Panc1 (cell line): ENCODE results near the gene GATA6. TPM values are rescaled to one million over a fixed set of nuclear protein-coding genes. Genes with fewer than 3 reads are reported as not detected.

ENCODE experiments used
- ATAC-seq: fragments of 200-7000 bp; cut with Tn5 transposase; 2 replicates; pipeline ENCODE4 v1.9.1; 2020; ENCODE audit warnings: mild to moderate bottlenecking, moderate library complexity
- BruUV-seq: library from RNA; stranded (reverse); fragments of 400-500 nt; replicated peaks from 2 replicates; lab custom pipeline; 2021; lab: Mats Ljungman, UMichigan
- CTCF ChIA-PET: fragments of 300-600 bp; sonication (Branson Sonifier 250); formaldehyde crosslinking; loops from one replicate; lab custom pipeline; 2022; ENCODE audit warnings: antibody characterized with exemption; lab: Charles Lee
- POLR2A ChIA-PET: fragments of 300-600 bp; sonication (Branson Sonifier 250); formaldehyde crosslinking; loops from one replicate; lab custom pipeline; 2022; ENCODE audit warnings: antibody characterized with exemption; lab: Charles Lee
- DNase-seq: peaks from one replicate; pipeline ENCODE4 v3.0.0-alpha.2; 2010; ENCODE audit warnings: low read depth, low spot score
- H3K27ac ChIP-seq: 2 replicates; pipeline ENCODE4 v1.5.1; 2011; ENCODE audit warnings: mild to moderate bottlenecking, low read length, inconsistent platforms
- H3K27me3 ChIP-seq: fragments of 200-500 bp; sonication (Bioruptor generic); 2 replicates; pipeline ENCODE4 v1.6.0; 2014; ENCODE audit warnings: low read length, inconsistent platforms; ENCODE audit not compliant: control insufficient read depth, insufficient read depth
- H3K36me3 ChIP-seq: fragments of 200-500 bp; sonication (Bioruptor generic); 2 replicates; pipeline ENCODE4 v1.5.1; 2014; ENCODE audit warnings: inconsistent platforms, mild to moderate bottlenecking, low read length, moderate library complexity; ENCODE audit not compliant: control insufficient read depth, insufficient read depth
- H3K4me1 ChIP-seq: 2 replicates; pipeline ENCODE4 v1.5.1; 2011; ENCODE audit warnings: inconsistent platforms, mild to moderate bottlenecking, low read length, moderate library complexity; ENCODE audit not compliant: control insufficient read depth, insufficient read depth
- H3K4me3 ChIP-seq, 2 experiments: 2 replicates each; pipeline ENCODE4 v1.5.1; 2011 to 2012; ENCODE audit warnings: low read depth in 2 of 2, low read length in 2 of 2, mild to moderate bottlenecking in 2 of 2, inconsistent platforms in 1 of 2, moderate library complexity in 1 of 2
- H3K9me3 ChIP-seq: fragments of 200-500 bp; sonication (Bioruptor generic); 2 replicates; pipeline ENCODE4 v1.5.1; 2014; ENCODE audit warnings: low read depth, mild to moderate bottlenecking, inconsistent platforms, low read length, moderate library complexity; ENCODE audit not compliant: control insufficient read depth, insufficient read depth
- POLR2AphosphoS5 ChIP-seq: IDR thresholded peaks from 2 replicates; pipeline ENCODE4 v1.6.1; 2012; ENCODE audit warnings: mild to moderate bottlenecking, low read depth, low read length, moderate library complexity
- SIN3A ChIP-seq: IDR thresholded peaks from 2 replicates; pipeline ENCODE4 v1.6.1; 2012; ENCODE audit warnings: low read depth, mild to moderate bottlenecking, low read length, moderate library complexity, borderline replicate concordance; ENCODE audit not compliant: insufficient read depth
- TCF7L2 ChIP-seq: IDR thresholded peaks from 2 replicates; pipeline ENCODE4 v1.6.1; 2011; ENCODE audit warnings: mild to moderate bottlenecking, low read depth, low read length, inconsistent platforms
- in situ Hi-C: cut with HindIII; loops from 2 replicates; pipeline ENCODE4 v1.10.0; 2016; ENCODE audit warnings: low sequenced_read_pairs, low pct_unique_long_range_greater_than_20kb
- intact Hi-C: fragments of 100-400 bp; cut with micrococcal nuclease; formaldehyde crosslinking; loops from one replicate; pipeline ENCODE4 v1.10.0; 2022; ENCODE audit not compliant: unreplicated experiment
- total RNA-seq: library from RNA; stranded (reverse); gene quantifications from one replicate; pipeline ENCODE4 v1.2.1, GENCODE V29; 2021; ENCODE audit not compliant: unreplicated experiment
- TF ChIP-seq, protein P1 (sequence below): fragments of 450-650 bp; IDR thresholded peaks from 2 replicates; pipeline ENCODE4 v1.5.1; 2017; ENCODE audit warnings: mild to moderate bottlenecking
- TF ChIP-seq, protein P2 (sequence below), 2 experiments: IDR thresholded peaks; 2 replicates each; pipeline ENCODE4 v1.6.1; 2011 to 2012; ENCODE audit warnings: low read depth in 2 of 2, control low read depth in 1 of 2, low read length in 1 of 2, mild to moderate bottlenecking in 1 of 2, moderate library complexity in 1 of 2; ENCODE audit not compliant: insufficient read depth in 1 of 2

GATA6 gene
- total RNA-seq, 1 experiment from 2014 or later = 0.51 TPM

DNA sequence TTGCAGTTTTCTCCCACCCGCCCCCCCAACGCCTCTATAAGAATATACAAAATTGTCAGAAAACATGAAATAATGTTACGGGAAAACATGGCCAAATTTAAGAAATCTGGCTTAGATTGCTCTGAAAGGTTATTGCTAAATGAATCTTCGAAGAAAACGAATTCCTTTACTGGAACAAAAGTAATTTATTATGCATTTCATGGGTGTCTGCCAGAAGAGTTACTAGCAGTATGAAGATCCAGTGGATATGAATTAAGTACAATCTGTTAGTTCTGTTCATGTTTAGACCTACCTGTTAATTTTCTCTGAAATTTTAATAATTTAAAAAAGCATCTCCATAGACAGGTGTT is 21.9 kb downstream of the GATA6 start:
- DNase-seq = no peak
- CTCF ChIA-PET = no interaction called here
- no peak for TF ChIP-seq SIN3A
- no peak for TF ChIP-seq POLR2AphosphoS5
- TF ChIP-seq, protein P1, sequence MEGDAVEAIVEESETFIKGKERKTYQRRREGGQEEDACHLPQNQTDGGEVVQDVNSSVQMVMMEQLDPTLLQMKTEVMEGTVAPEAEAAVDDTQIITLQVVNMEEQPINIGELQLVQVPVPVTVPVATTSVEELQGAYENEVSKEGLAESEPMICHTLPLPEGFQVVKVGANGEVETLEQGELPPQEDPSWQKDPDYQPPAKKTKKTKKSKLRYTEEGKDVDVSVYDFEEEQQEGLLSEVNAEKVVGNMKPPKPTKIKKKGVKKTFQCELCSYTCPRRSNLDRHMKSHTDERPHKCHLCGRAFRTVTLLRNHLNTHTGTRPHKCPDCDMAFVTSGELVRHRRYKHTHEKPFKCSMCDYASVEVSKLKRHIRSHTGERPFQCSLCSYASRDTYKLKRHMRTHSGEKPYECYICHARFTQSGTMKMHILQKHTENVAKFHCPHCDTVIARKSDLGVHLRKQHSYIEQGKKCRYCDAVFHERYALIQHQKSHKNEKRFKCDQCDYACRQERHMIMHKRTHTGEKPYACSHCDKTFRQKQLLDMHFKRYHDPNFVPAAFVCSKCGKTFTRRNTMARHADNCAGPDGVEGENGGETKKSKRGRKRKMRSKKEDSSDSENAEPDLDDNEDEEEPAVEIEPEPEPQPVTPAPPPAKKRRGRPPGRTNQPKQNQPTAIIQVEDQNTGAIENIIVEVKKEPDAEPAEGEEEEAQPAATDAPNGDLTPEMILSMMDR = no peak
- TF ChIP-seq, protein P2, sequence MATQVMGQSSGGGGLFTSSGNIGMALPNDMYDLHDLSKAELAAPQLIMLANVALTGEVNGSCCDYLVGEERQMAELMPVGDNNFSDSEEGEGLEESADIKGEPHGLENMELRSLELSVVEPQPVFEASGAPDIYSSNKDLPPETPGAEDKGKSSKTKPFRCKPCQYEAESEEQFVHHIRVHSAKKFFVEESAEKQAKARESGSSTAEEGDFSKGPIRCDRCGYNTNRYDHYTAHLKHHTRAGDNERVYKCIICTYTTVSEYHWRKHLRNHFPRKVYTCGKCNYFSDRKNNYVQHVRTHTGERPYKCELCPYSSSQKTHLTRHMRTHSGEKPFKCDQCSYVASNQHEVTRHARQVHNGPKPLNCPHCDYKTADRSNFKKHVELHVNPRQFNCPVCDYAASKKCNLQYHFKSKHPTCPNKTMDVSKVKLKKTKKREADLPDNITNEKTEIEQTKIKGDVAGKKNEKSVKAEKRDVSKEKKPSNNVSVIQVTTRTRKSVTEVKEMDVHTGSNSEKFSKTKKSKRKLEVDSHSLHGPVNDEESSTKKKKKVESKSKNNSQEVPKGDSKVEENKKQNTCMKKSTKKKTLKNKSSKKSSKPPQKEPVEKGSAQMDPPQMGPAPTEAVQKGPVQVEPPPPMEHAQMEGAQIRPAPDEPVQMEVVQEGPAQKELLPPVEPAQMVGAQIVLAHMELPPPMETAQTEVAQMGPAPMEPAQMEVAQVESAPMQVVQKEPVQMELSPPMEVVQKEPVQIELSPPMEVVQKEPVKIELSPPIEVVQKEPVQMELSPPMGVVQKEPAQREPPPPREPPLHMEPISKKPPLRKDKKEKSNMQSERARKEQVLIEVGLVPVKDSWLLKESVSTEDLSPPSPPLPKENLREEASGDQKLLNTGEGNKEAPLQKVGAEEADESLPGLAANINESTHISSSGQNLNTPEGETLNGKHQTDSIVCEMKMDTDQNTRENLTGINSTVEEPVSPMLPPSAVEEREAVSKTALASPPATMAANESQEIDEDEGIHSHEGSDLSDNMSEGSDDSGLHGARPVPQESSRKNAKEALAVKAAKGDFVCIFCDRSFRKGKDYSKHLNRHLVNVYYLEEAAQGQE (IDR thresholded peaks at IDR 0.05; ENCODE audit: insufficient read depth in 1 of 2, low read depth in 2 of 2, low read length in 1 of 2) = no peak
- TF ChIP-seq TCF7L2 = no peak
- intact Hi-C loops = no loop called here
- no TSS peak for BruUV-seq
- Histone ChIP-seq H3K36me3 (no peaks in the 10 kb centered on the region), H3K9me3 (no peaks in the 10 kb centered on the region), H3K27ac (no peak overlapping the region), H3K4me3 (no peak overlapping the region), H3K27me3 (peaks cover 2% of the 10 kb centered on the region; the same call in 1 of the 2 replicates), H3K4me1 (no peaks in the 10 kb centered on the region)
- ATAC-seq = no peak
- POLR2A ChIA-PET = no interaction called here
- in situ Hi-C loops = no loop called here

DNA sequence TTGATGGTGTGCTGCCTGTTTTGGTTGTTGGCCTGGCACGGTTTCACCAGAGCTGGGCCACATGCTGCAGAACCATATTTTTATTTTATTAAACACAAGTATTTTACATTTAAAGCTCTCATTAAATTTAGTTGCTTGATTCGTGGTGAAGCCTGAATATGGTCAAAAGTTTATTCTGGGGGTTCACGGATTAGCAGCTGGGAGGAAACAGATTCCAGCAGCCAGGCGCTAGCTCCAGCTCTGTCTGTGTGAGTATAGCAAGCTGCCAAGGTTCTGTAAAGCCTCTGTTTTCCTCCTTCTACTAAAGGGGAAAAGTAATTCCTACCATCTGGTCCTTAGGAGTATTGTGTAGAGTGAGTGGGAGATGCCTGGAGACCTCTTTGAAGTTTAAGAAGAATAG is 22.5 kb downstream of the GATA6 start:
- ATAC-seq (no peak), DNase-seq (no peak)
- no TSS peak for BruUV-seq
- Histone ChIP-seq H3K36me3 (no peaks in the 10 kb centered on the region), H3K4me1 (no peaks in the 10 kb centered on the region), H3K9me3 (no peaks in the 10 kb centered on the region), H3K4me3 (no peak overlapping the region), H3K27ac (no peak overlapping the region), H3K27me3 (peaks cover 2% of the 10 kb centered on the region; the same call in 1 of the 2 replicates)
- POLR2A ChIA-PET = no interaction called here
- in situ Hi-C loops (no loop called here), intact Hi-C loops (no loop called here)
- TF ChIP-seq TCF7L2 (no peak), SIN3A (no peak)
- CTCF ChIA-PET = no interaction called here

DNA sequence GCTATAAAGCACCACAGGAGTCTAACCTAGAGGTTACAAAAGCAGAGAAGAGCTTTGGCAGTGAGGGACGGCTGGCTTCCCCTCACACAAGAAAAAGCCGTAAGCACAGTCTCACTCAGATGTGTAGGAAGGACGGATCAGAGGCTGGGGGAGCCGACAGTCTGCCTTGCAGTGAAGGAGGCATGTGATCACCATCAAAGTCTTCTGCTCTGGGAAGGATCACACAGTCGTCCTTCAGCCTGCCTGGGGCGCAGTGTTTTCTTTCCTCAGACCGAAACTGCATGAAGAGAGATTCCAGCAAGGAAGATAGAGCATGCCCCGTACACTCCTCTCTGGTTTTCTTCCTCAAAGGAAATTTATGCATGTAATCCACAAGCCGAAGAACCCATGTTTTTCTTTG is 24.1 kb downstream of the GATA6 start:
- CTCF ChIA-PET = interaction anchor here (0.7 kb wide), 1 partner anchor 45 kb away, joined by 6 read pairs; no protein-coding TSS in a partner anchor
- no peak overlapping the region for H3K4me3 ChIP-seq
- no peaks in the 10 kb centered on the region for H3K4me1 ChIP-seq
- ATAC-seq = no peak
- TF ChIP-seq, protein P2 (IDR thresholded peaks at IDR 0.05; ENCODE audit: insufficient read depth in 1 of 2, low read depth in 2 of 2, low read length in 1 of 2) = no peak
- no peak for TF ChIP-seq POLR2AphosphoS5
- TF ChIP-seq SIN3A = no peak
- no peak for TF ChIP-seq TCF7L2
- TF ChIP-seq, protein P1 = no peak
- POLR2A ChIA-PET = no interaction called here
- in situ Hi-C loops = no loop called here
- no peak overlapping the region for H3K27ac ChIP-seq
- no peak for DNase-seq
- H3K27me3 ChIP-seq = peaks cover 2% of the 10 kb centered on the region; the same call in 1 of the 2 replicates
- H3K9me3 ChIP-seq = no peaks in the 10 kb centered on the region
- no peaks in the 10 kb centered on the region for H3K36me3 ChIP-seq
- intact Hi-C loops = no loop called here
- BruUV-seq = no TSS peak
